ENCODE results near the gene PCDH17.

GRCh38 chr13:57672168-57672567, 40.6 kb downstream of the PCDH17 start:
- no peak for TF ChIP-seq CTCF (optimal IDR thresholded peaks at IDR 0.05 in 1 of 3, IDR thresholded peaks at IDR 0.05 in 1 of 3, conservative IDR thresholded peaks at IDR 0.05 in 1 of 3; ENCODE audit: extremely low read depth in 1 of 3, insufficient read depth in 2 of 3, low read length in 3 of 3)
- no peak for TF ChIP-seq EZH2 (IDR thresholded peaks at IDR 0.05; ENCODE audit: low read length)

All from keratinocyte (primary cell).